GM19099 (cell line): ENCODE data around the gene MYH14.

Experiments used
- POLR2A ChIP-seq: IDR thresholded peaks from 3 replicates; pipeline ENCODE4 v1.6.1; 2011; ENCODE audit warnings: low read depth; ENCODE audit not compliant: insufficient read length; ENCODE audit errors: extremely low read depth

Gene MYH14

DNA sequence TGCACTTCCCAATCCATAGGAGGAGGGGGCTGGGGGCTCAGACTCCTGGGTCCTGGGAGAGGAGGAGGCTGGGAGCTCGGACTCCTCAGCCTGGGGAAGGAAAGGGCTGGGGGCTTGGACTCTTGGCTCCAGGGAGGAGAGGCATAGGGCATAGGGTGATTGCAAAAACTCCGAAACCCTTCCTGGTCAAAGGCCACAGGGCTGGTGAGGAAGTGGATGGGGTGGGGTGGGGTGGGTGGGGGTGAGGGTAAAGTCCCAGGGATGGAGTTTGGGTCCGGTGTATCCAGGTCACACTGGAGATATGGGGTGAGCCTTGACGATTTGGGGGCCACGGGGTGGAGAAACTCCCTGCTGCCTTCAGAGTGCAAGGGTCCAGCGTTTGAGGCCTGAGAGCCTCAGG is 2.8 kb downstream of the MYH14 start:
- no peak for TF ChIP-seq POLR2A

DNA sequence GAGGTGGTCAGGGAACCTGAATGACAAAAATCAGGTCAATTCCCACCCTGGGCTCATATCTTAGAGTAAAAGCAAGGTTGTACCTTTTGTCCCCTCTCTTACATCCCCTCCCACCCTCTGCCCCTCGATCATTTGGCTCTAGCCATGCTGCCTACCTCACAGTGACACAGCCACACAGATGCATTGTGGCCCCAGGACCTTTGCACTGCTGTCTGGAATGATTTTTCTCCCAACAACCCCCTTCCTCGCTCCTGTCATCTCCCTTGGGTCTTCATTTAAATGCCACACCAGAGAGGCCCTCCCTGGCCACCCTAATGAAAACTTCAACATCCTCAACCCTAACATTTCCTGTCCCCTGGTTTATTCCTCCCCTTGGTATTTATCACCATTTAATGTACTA is 4.3 kb downstream of the MYH14 start:
- no peak for TF ChIP-seq POLR2A

DNA sequence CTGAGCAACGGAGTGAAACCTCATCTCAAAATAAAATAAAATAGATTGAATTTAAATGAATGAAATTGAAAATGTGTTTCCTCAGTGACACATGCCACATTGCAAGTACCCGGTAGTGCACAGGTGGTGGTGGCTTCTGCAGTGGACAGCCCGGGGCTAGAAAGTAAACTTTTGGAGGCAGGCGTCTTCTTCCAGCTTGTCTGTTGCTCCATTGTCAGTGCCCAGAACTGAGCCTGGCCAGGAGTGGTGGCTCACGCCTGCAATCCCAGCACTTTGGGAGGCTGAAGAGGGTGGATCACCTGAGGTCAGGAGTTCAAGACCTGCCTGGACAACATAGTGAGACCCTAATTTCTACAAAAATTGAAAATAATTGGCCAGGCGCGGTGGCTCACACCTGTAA is 5.7 kb downstream of the MYH14 start:
- TF ChIP-seq POLR2A, result no peak

DNA sequence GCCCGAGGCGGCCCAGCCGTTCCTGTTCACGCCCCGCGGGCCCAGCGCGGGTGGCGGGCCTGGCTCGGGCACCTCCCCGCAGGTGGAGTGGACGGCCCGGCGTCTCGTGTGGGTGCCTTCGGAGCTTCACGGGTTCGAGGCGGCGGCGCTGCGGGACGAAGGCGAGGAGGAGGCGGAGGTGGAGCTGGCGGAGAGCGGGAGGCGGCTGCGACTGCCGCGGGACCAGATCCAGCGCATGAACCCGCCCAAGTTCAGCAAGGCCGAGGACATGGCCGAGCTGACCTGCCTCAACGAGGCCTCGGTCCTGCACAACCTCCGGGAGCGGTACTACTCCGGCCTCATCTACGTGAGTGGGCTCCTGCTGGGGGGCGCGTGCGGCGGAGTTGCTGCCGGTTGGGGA is 7.0 kb downstream of the MYH14 start:
- TF ChIP-seq POLR2A, result no peak

GRCh38 chr19:50213925-50214324 is 10.5 kb downstream of the MYH14 start:
- no peak for TF ChIP-seq POLR2A

- no peak for TF ChIP-seq POLR2A
Measured at GRCh38 chr19:50214699-50215543, 11.5 kb downstream of the MYH14 start.

GRCh38 chr19:50215820-50216219 is 12.4 kb downstream of the MYH14 start:
- TF ChIP-seq POLR2A, result no peak

DNA sequence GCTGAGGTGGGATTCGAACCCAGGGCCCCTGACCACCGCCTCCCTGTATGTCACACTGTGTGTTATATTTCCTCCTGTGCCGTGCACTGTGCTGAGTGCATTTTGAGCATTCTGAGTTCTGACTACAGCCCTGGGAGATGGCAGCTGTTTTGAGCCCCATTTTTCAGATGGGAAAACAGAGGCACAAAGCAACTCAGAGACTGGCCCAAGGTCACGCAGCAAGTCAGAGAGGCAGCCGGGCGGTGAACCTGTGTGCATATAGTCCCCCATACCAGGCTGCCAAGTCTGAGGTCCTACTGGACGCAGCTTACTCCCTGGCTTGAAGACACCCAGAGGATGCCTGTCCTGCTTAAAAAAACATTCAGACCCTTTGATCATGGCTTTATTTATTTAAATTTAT is 17.7 kb downstream of the MYH14 start:
- TF ChIP-seq POLR2A, result no peak

DNA sequence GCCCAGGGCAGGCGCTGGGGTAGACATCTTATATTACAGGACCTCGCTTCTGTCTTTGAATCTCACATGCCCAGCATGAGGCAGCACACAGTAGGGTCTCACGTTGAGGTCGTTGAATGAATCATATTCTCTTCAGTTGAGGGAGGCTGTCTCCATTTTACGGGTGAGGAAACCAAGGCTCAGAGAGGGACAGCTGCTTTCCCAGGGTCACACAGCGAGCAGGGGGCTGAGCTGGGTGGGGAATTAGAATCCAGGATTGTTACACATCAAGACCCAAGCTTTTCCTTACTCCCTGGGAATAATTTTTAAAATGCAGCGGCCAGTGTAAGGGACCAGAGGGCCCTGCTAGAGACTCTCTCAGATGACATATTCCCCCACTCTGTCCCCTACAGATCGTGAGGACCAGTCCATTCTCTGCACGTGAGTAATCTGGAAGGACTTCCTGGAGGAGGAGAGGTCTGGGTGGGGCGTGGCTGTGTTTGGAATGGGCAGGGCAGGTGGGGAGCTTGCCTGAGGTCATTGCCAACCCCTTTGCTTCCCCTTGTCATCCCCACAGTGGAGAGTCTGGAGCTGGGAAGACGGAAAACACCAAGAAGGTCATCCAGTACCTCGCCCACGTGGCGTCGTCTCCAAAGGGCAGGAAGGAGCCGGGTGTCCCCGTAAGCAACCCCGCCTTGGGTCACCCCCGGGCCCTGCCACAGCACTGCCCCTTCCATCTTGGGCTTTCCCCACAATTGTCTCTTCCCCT is 19.4 kb downstream of the MYH14 start:
- no peak for TF ChIP-seq POLR2A

GRCh38 chr19:50223439-50223716 is 20.0 kb downstream of the MYH14 start:
- TF ChIP-seq POLR2A, result no peak

DNA sequence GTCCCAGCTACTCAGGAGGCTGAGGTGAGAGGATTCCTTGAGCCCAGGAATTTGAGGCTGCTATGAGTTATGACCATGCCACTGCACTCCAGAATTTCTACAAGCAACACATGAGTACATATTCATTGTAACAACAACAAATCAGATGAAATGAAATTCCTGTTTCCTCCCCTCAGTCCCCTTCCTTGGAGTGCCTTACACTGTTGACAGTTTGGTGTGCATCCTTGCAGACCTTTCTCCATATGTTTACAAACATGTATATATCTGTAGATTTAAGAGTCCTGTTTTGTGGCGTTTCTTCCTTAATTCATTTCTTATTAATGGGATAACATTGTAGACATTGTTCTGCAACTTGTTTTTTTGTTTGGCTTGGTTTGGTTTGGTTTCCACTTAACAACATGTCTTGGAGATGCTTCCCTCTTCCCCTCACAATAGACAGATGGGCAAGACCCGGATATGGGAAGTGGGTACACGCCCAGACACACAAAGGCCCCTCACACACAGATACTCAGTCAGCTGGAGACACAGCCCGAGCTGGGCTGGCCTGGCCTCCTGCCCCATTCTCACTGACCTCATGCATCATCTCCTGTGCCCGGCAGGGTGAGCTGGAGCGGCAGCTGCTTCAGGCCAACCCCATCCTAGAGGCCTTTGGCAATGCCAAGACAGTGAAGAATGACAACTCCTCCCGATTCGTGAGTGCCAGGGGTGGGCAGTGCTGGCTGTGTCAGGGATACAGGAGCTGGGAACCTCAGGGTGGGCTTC is 21.7 kb downstream of the MYH14 start:
- TF ChIP-seq POLR2A, result no peak

DNA sequence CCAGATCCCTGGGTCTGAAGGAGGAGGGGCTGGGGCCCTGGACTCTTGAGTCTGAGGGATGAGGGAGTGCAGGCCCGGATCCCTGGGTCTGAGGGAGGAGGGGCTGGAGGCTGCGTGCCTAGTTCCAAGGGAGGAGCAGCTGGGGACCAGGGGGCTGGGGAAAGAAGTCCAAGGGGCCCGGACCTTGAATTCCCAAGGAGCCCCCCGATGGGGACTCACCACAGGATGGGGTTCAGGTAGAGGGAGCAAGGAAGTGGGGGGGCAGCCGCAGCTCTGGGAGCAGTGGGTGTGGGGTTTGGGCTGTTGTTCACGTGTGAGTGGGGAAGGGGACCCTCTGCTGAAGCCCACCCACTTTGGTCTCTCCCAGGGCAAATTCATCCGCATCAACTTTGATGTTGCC is 23.1 kb downstream of the MYH14 start:
- no peak for TF ChIP-seq POLR2A

DNA sequence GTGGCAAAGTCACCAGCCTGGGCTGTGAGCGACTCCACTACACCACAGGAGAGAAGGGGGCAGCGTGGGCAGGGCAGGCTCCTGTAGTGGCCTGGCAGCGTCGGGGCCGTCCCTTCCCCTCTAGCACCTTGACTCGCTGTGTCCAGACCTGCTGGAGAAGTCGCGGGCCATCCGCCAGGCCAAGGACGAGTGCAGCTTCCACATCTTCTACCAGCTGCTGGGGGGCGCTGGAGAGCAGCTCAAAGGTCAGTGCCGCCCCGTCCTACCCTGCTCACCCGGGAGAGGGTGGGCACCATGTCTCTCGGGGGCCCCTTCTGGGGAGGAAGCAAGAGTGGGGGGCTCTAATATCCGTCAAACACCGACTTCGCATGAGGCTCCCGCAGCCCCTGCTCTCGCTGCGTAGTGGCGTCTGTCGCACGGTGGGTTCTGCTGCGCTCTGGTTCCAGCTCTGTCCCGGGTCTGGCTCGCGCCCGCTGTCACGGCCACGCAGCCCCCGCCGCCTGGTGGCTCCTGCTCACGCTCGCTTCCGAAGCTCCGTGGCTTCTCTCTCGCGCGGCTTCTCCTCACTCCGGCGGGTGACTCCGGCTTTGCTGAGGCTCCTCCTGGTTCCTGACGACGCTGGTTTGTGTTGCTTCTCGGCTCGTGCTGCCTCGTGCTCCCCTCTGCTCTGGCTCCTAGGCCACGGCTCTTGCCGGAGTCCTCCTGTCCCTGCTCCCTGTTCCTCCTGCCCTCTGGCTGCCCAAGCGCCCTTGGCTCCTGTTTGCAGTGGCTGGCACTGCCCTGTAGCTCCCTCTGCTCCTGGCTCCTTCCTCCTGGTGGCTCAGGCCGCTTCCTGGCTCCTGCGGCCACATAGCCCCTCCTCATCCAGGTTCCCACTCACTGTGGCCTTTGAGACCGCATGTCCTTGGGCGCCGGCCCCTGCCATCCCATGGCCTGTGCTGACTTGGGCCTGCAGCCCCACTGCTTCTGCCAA is 27.2 kb downstream of the MYH14 start:
- no peak for TF ChIP-seq POLR2A

DNA sequence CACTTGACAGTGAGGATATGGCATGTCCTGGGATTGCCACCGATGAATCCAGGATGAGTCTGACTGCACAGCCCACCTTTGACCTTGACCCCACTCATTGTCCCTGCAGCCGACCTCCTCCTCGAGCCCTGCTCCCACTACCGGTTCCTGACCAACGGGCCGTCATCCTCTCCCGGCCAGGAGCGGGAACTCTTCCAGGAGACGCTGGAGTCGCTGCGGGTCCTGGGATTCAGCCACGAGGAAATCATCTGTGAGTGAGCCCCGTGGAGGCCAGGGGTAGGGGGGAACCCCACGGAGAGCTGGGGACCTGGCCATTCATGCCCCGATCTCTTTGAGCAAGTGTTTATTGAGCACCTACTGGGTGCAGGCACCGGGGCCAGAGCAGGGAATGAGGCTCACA is 28.4 kb downstream of the MYH14 start:
- TF ChIP-seq POLR2A, result no peak

GRCh38 chr19:50232600-50232999 is 29.2 kb downstream of the MYH14 start:
- no peak for TF ChIP-seq POLR2A
